Suprapubic skin (tissue), 4 donors: ENCODE results near the gene RNF145. TPM values are rescaled to one million over a fixed set of nuclear protein-coding genes. Genes with fewer than 3 reads are reported as not detected.

Source experiments
- DNase-seq, 2 donors: peaks; one replicate each; pipeline ENCODE4 v3.0.0-alpha.2; 2019; ENCODE audit warnings: low spot score in 2 of 2
- H3K27ac ChIP-seq: fragments of 200-600 bp; sonication (generic); one replicate; pipeline ENCODE4 v1.5.1; 2019
- H3K27me3 ChIP-seq: fragments of 200-600 bp; sonication (generic); one replicate; pipeline ENCODE4 v1.5.1; 2019
- H3K36me3 ChIP-seq: fragments of 200-600 bp; sonication (generic); one replicate; pipeline ENCODE4 v1.5.1; 2019
- H3K4me1 ChIP-seq: fragments of 200-600 bp; sonication (generic); one replicate; pipeline ENCODE4 v1.5.1; 2019
- H3K4me3 ChIP-seq: fragments of 200-600 bp; sonication (generic); one replicate; pipeline ENCODE4 v1.5.1; 2019; ENCODE audit warnings: mild to moderate bottlenecking
- H3K9me3 ChIP-seq: fragments of 200-600 bp; sonication (generic); one replicate; pipeline ENCODE4 v1.5.1; 2019
- CTCF ChIP-seq, 2 donors: fragments of 200-600 bp in 1 of 2; fragments of 450-650 bp in 1 of 2; sonication (generic) in 1 of 2; IDR thresholded peaks; one replicate each; pipeline ENCODE4 v1.5.1; 2016 to 2019; ENCODE audit warnings: antibody characterized with exemption in 2 of 2, mild to moderate bottlenecking in 1 of 2, moderate library complexity in 1 of 2
- EP300 ChIP-seq: sonication (generic); formaldehyde crosslinking; IDR thresholded peaks from one replicate; pipeline ENCODE4 v1.6.1; 2017; ENCODE audit warnings: antibody characterized with exemption
- POLR2A ChIP-seq, 2 donors: fragments of 450-650 bp; IDR thresholded peaks; one replicate each; pipeline ENCODE4 v1.6.1; 2017; ENCODE audit warnings: antibody characterized with exemption in 2 of 2, mild to moderate bottlenecking in 2 of 2, moderate library complexity in 2 of 2
- POLR2AphosphoS5 ChIP-seq, 3 donors: sonication (generic); formaldehyde crosslinking; IDR thresholded peaks; one replicate each; pipeline ENCODE4 v1.6.1; 2017; ENCODE audit warnings: antibody characterized with exemption in 3 of 3
- WGBS: methylation state at CpG from one replicate; pipeline ENCODE4 v1.1.5; 2018; 5-methylcytosine and 5-hydroxymethylcytosine counted together
- total RNA-seq, 4 donors: library from RNA; depleted of rRNA; stranded (reverse); fragments of >200 nt; gene quantifications; one replicate each; pipeline ENCODE4 v1.1.0, GENCODE V29; 2016

Gene RNF145
- total RNA-seq, 4 donors from 2014 or later = 37.4 to 57.0 (median 48.2) TPM

GRCh38 chr5:159174511-159175168, 34.7 kb downstream of the RNF145 start:
- no peaks in the 10 kb centered on the region for H3K27me3 ChIP-seq
- TF ChIP-seq EP300 (no peak), POLR2A (IDR thresholded peaks at IDR 0.05) (no peak), CTCF (IDR thresholded peaks at IDR 0.05) (no peak), POLR2AphosphoS5 (IDR thresholded peaks at IDR 0.05) (no peak)
- H3K4me3 ChIP-seq = no peak overlapping the region
- no peak for DNase-seq
- H3K4me1 ChIP-seq = peaks cover 22% of the 10 kb centered on the region
- no peaks in the 10 kb centered on the region for H3K9me3 ChIP-seq
- no peak overlapping the region for H3K27ac ChIP-seq
- no peaks in the 10 kb centered on the region for H3K36me3 ChIP-seq

GRCh38 chr5:159171274-159171673, 38.1 kb downstream of the RNF145 start:
- no peaks in the 10 kb centered on the region for H3K9me3 ChIP-seq
- 75% methylated on average over 3 of the region's 3 CpGs for WGBS
- peaks cover 8% of the 10 kb centered on the region for H3K4me1 ChIP-seq
- no peak overlapping the region for H3K4me3 ChIP-seq
- TF ChIP-seq EP300 (no peak), POLR2A (IDR thresholded peaks at IDR 0.05) (no peak)
- H3K27ac ChIP-seq = no peak overlapping the region
- H3K36me3 ChIP-seq = peaks cover 11% of the 10 kb centered on the region
- DNase-seq = no peak
- no peaks in the 10 kb centered on the region for H3K27me3 ChIP-seq

GRCh38 chr5:159170021-159170420, 39.3 kb downstream of the RNF145 start:
- H3K36me3 ChIP-seq = peaks cover 15% of the 10 kb centered on the region
- no peaks in the 10 kb centered on the region for H3K9me3 ChIP-seq
- peaks cover 4% of the 10 kb centered on the region for H3K4me1 ChIP-seq
- H3K27ac ChIP-seq = no peak overlapping the region
- H3K4me3 ChIP-seq = no peak overlapping the region
- no peak for TF ChIP-seq POLR2AphosphoS5 (IDR thresholded peaks at IDR 0.05)
- TF ChIP-seq EP300 = no peak
- no peak for TF ChIP-seq CTCF (IDR thresholded peaks at IDR 0.05)
- DNase-seq = no peak
- H3K27me3 ChIP-seq = no peaks in the 10 kb centered on the region

- no peak for DNase-seq
- Histone ChIP-seq H3K36me3 (peaks cover 20% of the 10 kb centered on the region), H3K9me3 (no peaks in the 10 kb centered on the region), H3K27me3 (no peaks in the 10 kb centered on the region), H3K27ac (no peak overlapping the region), H3K4me1 (no peaks in the 10 kb centered on the region), H3K4me3 (no peak overlapping the region)
- TF ChIP-seq CTCF (IDR thresholded peaks at IDR 0.05) = no peak
- TF ChIP-seq POLR2AphosphoS5 (IDR thresholded peaks at IDR 0.05) = no peak
- TF ChIP-seq EP300 = no peak
- 98% methylated on average over 2 of the region's 2 CpGs for whole genome bisulfite sequencing
Observed at GRCh38 chr5:159166416-159166815, 42.9 kb downstream of the RNF145 start.

GRCh38 chr5:159163701-159164046, 45.7 kb downstream of the RNF145 start:
- H3K27ac ChIP-seq = no peak overlapping the region
- 84% methylated on average over 2 of the region's 2 CpGs for WGBS
- peaks cover 42% of the 10 kb centered on the region for H3K36me3 ChIP-seq
- H3K4me1 ChIP-seq = no peaks in the 10 kb centered on the region
- H3K4me3 ChIP-seq = no peak overlapping the region
- DNase-seq = no peak
- no peaks in the 10 kb centered on the region for H3K27me3 ChIP-seq
- no peaks in the 10 kb centered on the region for H3K9me3 ChIP-seq
- TF ChIP-seq CTCF (IDR thresholded peaks at IDR 0.05) (no peak), EP300 (no peak), POLR2A (IDR thresholded peaks at IDR 0.05) (no peak), POLR2AphosphoS5 (IDR thresholded peaks at IDR 0.05) (no peak)
